K562 (cell line): Measurements from ENCODE around the gene ANGEL2. TPM values are rescaled to one million over a fixed set of nuclear protein-coding genes. Genes with fewer than 3 reads are reported as not detected.

Source experiments
- ATAC-seq: fragments of 200-7000 bp; cut with Tn5 transposase; 3 replicates; pipeline ENCODE4 v1.9.1; 2020; ENCODE audit warnings: moderate library complexity
- BruUV-seq: library from RNA; stranded (reverse); fragments of 400-500 nt; replicated peaks from 2 replicates; lab custom pipeline; 2021; lab: Mats Ljungman, UMichigan
- CTCF ChIA-PET: fragments of 300-600 bp; formaldehyde crosslinking; extraction: SDS; loops from one replicate; lab custom pipeline; 2021; ENCODE audit warnings: low intra/inter-chr PET ratio; lab: Yijun Ruan, JAX
- POLR2A ChIA-PET: fragments of 300-600, 350-650 bp; sonication (Branson Sonifier 250); formaldehyde crosslinking; extraction: SDS; loops from one replicate; lab custom pipeline; 2021; ENCODE audit warnings: antibody characterized with exemption, inconsistent platforms; lab: Yijun Ruan, JAX
- DNase-seq, 4 experiments: peaks; one replicate each; pipeline versions ENCODE4 v3.0.0 to v3.0.0-alpha.2; 2011 to 2018; ENCODE audit warnings: low spot score in 3 of 4, mixed read lengths in 3 of 4; ENCODE audit errors: extremely low read depth in 1 of 4
- FAIRE-seq: peaks from 2 replicates; lab custom pipeline; 2011; peaks lifted over from hg19 to GRCh38; lab: Jason Lieb, UNC
- H2AFZ ChIP-seq: 2 replicates; pipeline ENCODE4 v1.6.0; 2011; ENCODE audit warnings: low read depth, low read length, control low read depth, inconsistent platforms
- H3K27ac ChIP-seq: fragments of 200-600 bp; 3 replicates; pipeline ENCODE4 v1.8.0; 2011; ENCODE audit warnings: low read depth, mild to moderate bottlenecking, control low read depth, inconsistent platforms, low read length, moderate library complexity, mixed read lengths; ENCODE audit errors: extremely low read depth
- H3K27me3 ChIP-seq, 2 experiments: fragments of 300-600 bp in 1 of 2; 2 replicates in 1 of 2; 3 replicates in 1 of 2; pipeline versions ENCODE4 v1.6.0 to v1.8.0; 2011; ENCODE audit warnings: inconsistent platforms in 2 of 2, low read length in 2 of 2, mild to moderate bottlenecking in 1 of 2, mixed read lengths in 1 of 2, moderate library complexity in 1 of 2; ENCODE audit not compliant: control insufficient read depth in 2 of 2, insufficient read depth in 2 of 2
- H3K36me3 ChIP-seq: fragments of 300-600 bp; 3 replicates; pipeline ENCODE4 v1.8.0; 2011; ENCODE audit warnings: mild to moderate bottlenecking, low read length, inconsistent platforms; ENCODE audit not compliant: control insufficient read depth, insufficient read depth
- H3K4me1 ChIP-seq, 2 experiments: fragments of 200-600 bp in 1 of 2; replicated peaks in 1 of 2; 2 replicates in 1 of 2; 3 replicates in 1 of 2; pipeline versions ENCODE4 v1.5.1 to v1.8.0; 2011; ENCODE audit warnings: inconsistent platforms in 2 of 2, low read length in 2 of 2, mild to moderate bottlenecking in 1 of 2, mixed read lengths in 1 of 2, moderate library complexity in 1 of 2; ENCODE audit not compliant: control insufficient read depth in 2 of 2, insufficient read depth in 2 of 2
- H3K4me2 ChIP-seq: 2 replicates; pipeline ENCODE4 v1.6.1; 2011; ENCODE audit warnings: low read length, control low read depth, inconsistent platforms, mixed read lengths; ENCODE audit not compliant: insufficient read depth
- H3K4me3 ChIP-seq: fragments of 200-600 bp; sonication (generic), shearing (Covaris generic); 2 replicates; pipeline ENCODE4 v1.5.1; 2016; ENCODE audit warnings: control low read depth, inconsistent platforms
- H3K79me2 ChIP-seq: fragments of 200-600 bp; 3 replicates; pipeline ENCODE4 v1.8.0; 2011; ENCODE audit warnings: low read length, inconsistent platforms; ENCODE audit not compliant: control insufficient read depth, insufficient read depth
- H3K9ac ChIP-seq, 2 experiments: 2 replicates each; pipeline versions ENCODE4 v1.6.0 to v1.6.1; 2011; ENCODE audit warnings: low read depth in 2 of 2, low read length in 2 of 2, control low read depth in 1 of 2, inconsistent platforms in 1 of 2, mild to moderate bottlenecking in 1 of 2, mixed read lengths in 1 of 2; ENCODE audit not compliant: insufficient read depth in 1 of 2
- H3K9me1 ChIP-seq: one replicate; pipeline ENCODE4 v1.6.0; 2011; ENCODE audit warnings: inconsistent platforms, mild to moderate bottlenecking, low read length, moderate library complexity; ENCODE audit not compliant: control insufficient read depth, insufficient read depth
- H3K9me3 ChIP-seq: replicated peaks from 2 replicates; pipeline ENCODE4 v1.5.1; 2011; ENCODE audit warnings: low read depth, low read length, inconsistent platforms; ENCODE audit not compliant: control insufficient read depth, insufficient read depth
- H4K20me1 ChIP-seq: replicated peaks from 2 replicates; pipeline ENCODE4 v1.6.1; 2011; ENCODE audit warnings: low read length, inconsistent platforms, mixed read lengths; ENCODE audit not compliant: control insufficient read depth, insufficient read depth
- ZNF316 ChIP-seq: fragments of 450-650 bp; IDR thresholded peaks from 2 replicates; pipeline ENCODE4 v1.6.1; 2016
- ZNF41 ChIP-seq: fragments of 250-450 bp; sonication (Bioruptor Pico); conservative IDR thresholded peaks from 2 replicates; pipeline ENCODE4 v1.4.0; 2020; ENCODE audit warnings: mild to moderate bottlenecking
- ZNF644 ChIP-seq: fragments of 200-800 bp; sonication (Bioruptor generic); IDR thresholded peaks from 2 replicates; pipeline ENCODE4 v1.6.1; 2016; ENCODE audit warnings: low read depth, missing genetic modification characterization, missing compliant biosample characterization
- WGBS: fragments of 100-300 bp; shearing (Covaris generic); methylation state at CpG from one replicate; pipeline ENCODE4 v1.1.6; 2016; ENCODE audit warnings: low coverage, mixed read lengths; ENCODE audit not compliant: insufficient coverage; ENCODE audit errors: missing lambda C conversion rate; 5-methylcytosine and 5-hydroxymethylcytosine counted together
- in situ Hi-C: fragments of 300-500 bp; cut with MboI; formaldehyde crosslinking; loops from 4 replicates; pipeline ENCODE4 v1.15.0; 2018; ENCODE audit warnings: inconsistent platforms, mixed read lengths
- intact Hi-C: fragments of 100-400 bp; cut with micrococcal nuclease; formaldehyde crosslinking; loops from 2 replicates; pipeline ENCODE4 v1.14.2; 2022
- polyA plus RNA-seq, 8 experiments: library from polyadenylated mRNA; depleted of rRNA in 4 of 8; stranded (reverse) in 5 of 8; unstranded in 3 of 8; fragments of >200 nt; fragmentation: Nextera tagmentation in 2 of 8; fragmentation: Illumina TruSeq in 1 of 8; extraction: Ambion mirVana in 2 of 8; extraction: Trizol in 1 of 8; gene quantifications; 2 replicates each; pipeline versions ENCODE4 v1.2.1 to v1.2.3, GENCODE V29; 2011 to 2014; ENCODE audit warnings: inconsistent platforms in 1 of 8, missing spikeins in 1 of 8
- total RNA-seq, 7 experiments: library from RNA; depleted of rRNA in 6 of 7; stranded (reverse); fragments of >200 nt in 6 of 7; fragmentation: Illumina TruSeq in 2 of 7; extraction: Trizol in 2 of 7; gene quantifications; 2 replicates each; pipeline versions ENCODE4 v1.2.1 to v1.2.3, GENCODE V29; 2011 to 2021; ENCODE audit warnings: low replicate concordance in 1 of 7

ANGEL2 gene
- total and polyA plus RNA-seq, 9 of the 15 experiments (the other 6 are each of a cell fraction or from before 2014, with no cell fraction given): 6.8 to 34.6 (median 26.2) TPM

DNA sequence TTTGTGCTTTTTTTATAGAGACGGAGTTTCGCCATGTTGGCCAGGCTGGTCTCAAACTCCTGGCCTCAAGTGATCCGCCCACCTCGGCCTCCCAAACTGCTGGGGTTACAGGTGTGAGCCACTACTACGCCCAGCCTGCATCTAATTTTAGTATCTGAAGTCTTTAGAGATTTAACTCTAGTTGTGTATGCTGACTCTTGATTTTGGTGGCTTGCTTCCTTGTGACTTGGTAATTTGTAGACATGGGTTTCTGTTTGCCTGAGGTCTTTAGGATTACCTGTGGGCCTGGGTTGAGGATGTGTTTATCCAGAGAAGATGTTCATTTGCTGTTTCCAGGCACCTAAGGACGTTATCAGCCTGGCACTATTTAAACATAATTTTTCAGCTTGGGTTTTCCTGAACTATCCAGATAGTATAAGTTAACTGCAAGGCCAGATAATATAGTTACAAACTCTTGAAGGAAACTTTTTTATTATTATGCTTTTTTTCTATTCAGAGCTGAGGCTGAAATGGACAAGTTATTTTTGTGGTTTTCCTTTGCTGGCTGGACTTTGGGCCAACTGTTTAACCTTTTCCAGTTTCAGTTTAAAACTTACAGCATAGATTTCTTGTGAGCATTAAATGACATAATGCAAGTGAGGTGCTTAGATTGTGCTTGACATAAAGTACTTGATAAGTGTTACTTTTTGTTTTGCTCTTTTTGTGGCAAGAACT is 72.8 kb downstream of the ANGEL2 start:
- BruUV-seq: no TSS peak
- TF ChIP-seq ZNF644 (tag) (no peak), ZNF41 (CRISPR knock-in tag) (peak; percentile 93), ZNF316 (0 out of 2 replicates have a peak, but pooled peaks have one; percentile 26)
- TF ChIP-seq, all 486 proteins: peak for 2

More for the DNA sequence above, 72.8 kb downstream of the ANGEL2 start:
- H3K4me2 ChIP-seq: no peak overlapping the region
- no peaks in the 10 kb centered on the region for H3K79me2 ChIP-seq
- H3K27ac ChIP-seq: no peak overlapping the region
- ATAC-seq: no peak
- DNase-seq: no peak
- FAIRE-seq: no peak
- H2AFZ ChIP-seq: no peak overlapping the region
- H3K27me3 ChIP-seq: peaks cover 15% of the 10 kb centered on the region in 2 experiments; a peak in 4 of 5 replicates
- H3K9me3 ChIP-seq: no peaks in the 10 kb centered on the region
- intact Hi-C loops (no loop called here), in situ Hi-C loops (no loop called here)
- no peaks in the 10 kb centered on the region for H3K9me1 ChIP-seq
- ChIA-PET CTCF (interaction anchor here (0.6 kb wide), 1 partner anchor 194 kb away, joined by 5 read pairs; no protein-coding TSS in a partner anchor), POLR2A (interaction anchor here (0.6 kb wide), 1 partner anchor 17 kb away, joined by 3 read pairs; no protein-coding TSS in a partner anchor)
- no peak overlapping the region for H3K9ac ChIP-seq
- no peaks in the 10 kb centered on the region for H4K20me1 ChIP-seq
- WGBS: 23% methylated on average over 6 of the region's 6 CpGs
- no peaks in the 10 kb centered on the region for H3K36me3 ChIP-seq
- peaks cover 0 to 3% of the 10 kb centered on the region in 2 experiments; a peak in 1 of 5 replicates for H3K4me1 ChIP-seq
- no peak overlapping the region for H3K4me3 ChIP-seq

Other genes with a start within 250 kb of the ANGEL2 start
- 52.7 and 56.0 TPM in 2 replicates for gene NSL1, start 224.1 kb downstream of the ANGEL2 start, total RNA-seq (2014; rRNA removed)
- gene NSL1, start 224.1 kb downstream of the ANGEL2 start, total RNA-seq (2014; rRNA removed; fragmentation: Illumina TruSeq; extraction: Trizol): 54.8 and 58.5 TPM in 2 replicates
- 51.9 and 53.5 TPM in 2 replicates for gene NSL1, start 224.1 kb downstream of the ANGEL2 start, total RNA-seq (2015; rRNA removed; fragmentation: Illumina TruSeq; extraction: Trizol)
- gene NSL1, start 224.1 kb downstream of the ANGEL2 start, total RNA-seq (2021): 59.1 and 65.4 TPM in 2 replicates
- gene NSL1, start 224.1 kb downstream of the ANGEL2 start, polyA plus RNA-seq (2011; rRNA removed): 52.3 and 79.7 TPM in 2 replicates
- gene NSL1, start 224.1 kb downstream of the ANGEL2 start, polyA plus RNA-seq (2014; fragmentation: Illumina TruSeq; extraction: Trizol): 57.7 and 63.6 TPM in 2 replicates
- gene NSL1, start 224.1 kb downstream of the ANGEL2 start, polyA plus RNA-seq (2014; fragmentation: Nextera tagmentation; extraction: Ambion mirVana): 100 to 1,000 TPM in 1 of 2 experiments, 10 to 100 TPM in 1; 85.9 to 105 TPM
- 74.0 and 108 TPM in 2 replicates for gene NSL1, start 224.1 kb downstream of the ANGEL2 start, polyA plus RNA-seq (2014; rRNA removed)
- 18.3 and 19.0 TPM in 2 replicates for gene TATDN3, start 224.0 kb downstream of the ANGEL2 start, total RNA-seq (2014; rRNA removed)
- 33.3 and 41.3 TPM in 2 replicates for gene TATDN3, start 224.0 kb downstream of the ANGEL2 start, total RNA-seq (2014; rRNA removed; fragmentation: Illumina TruSeq; extraction: Trizol)
- 20.1 and 21.3 TPM in 2 replicates for gene TATDN3, start 224.0 kb downstream of the ANGEL2 start, total RNA-seq (2015; rRNA removed; fragmentation: Illumina TruSeq; extraction: Trizol)
- gene TATDN3, start 224.0 kb downstream of the ANGEL2 start, total RNA-seq (2021): 24.5 and 28.2 TPM in 2 replicates
- 35.0 and 46.9 TPM in 2 replicates for gene TATDN3, start 224.0 kb downstream of the ANGEL2 start, polyA plus RNA-seq (2011; rRNA removed)
- gene TATDN3, start 224.0 kb downstream of the ANGEL2 start, polyA plus RNA-seq (2014; fragmentation: Illumina TruSeq; extraction: Trizol): 22.8 and 26.8 TPM in 2 replicates
- 10 to 100 TPM; 68.1 to 79.9 TPM for gene TATDN3, start 224.0 kb downstream of the ANGEL2 start, polyA plus RNA-seq (2014; fragmentation: Nextera tagmentation; extraction: Ambion mirVana)
- gene TATDN3, start 224.0 kb downstream of the ANGEL2 start, polyA plus RNA-seq (2014; rRNA removed): 25.0 and 25.2 TPM in 2 replicates
- not detected in 2 replicates for gene SPATA45, start 168.2 kb downstream of the ANGEL2 start, total RNA-seq (2014; rRNA removed)
- not detected in 2 replicates for gene SPATA45, start 168.2 kb downstream of the ANGEL2 start, total RNA-seq (2014; rRNA removed; fragmentation: Illumina TruSeq; extraction: Trizol)
- not detected in 2 replicates for gene SPATA45, start 168.2 kb downstream of the ANGEL2 start, total RNA-seq (2015; rRNA removed; fragmentation: Illumina TruSeq; extraction: Trizol)
- not detected in 2 replicates for gene SPATA45, start 168.2 kb downstream of the ANGEL2 start, total RNA-seq (2021)
- gene SPATA45, start 168.2 kb downstream of the ANGEL2 start, polyA plus RNA-seq (2011; rRNA removed): 0.18 TPM in 1 of 2 replicates, not detected in the other
- gene SPATA45, start 168.2 kb downstream of the ANGEL2 start, polyA plus RNA-seq (2014; fragmentation: Illumina TruSeq; extraction: Trizol): not detected in 2 replicates
- not detected for gene SPATA45, start 168.2 kb downstream of the ANGEL2 start, polyA plus RNA-seq (2014; fragmentation: Nextera tagmentation; extraction: Ambion mirVana)
- not detected in 2 replicates for gene SPATA45, start 168.2 kb downstream of the ANGEL2 start, polyA plus RNA-seq (2014; rRNA removed)
- 7.0 and 9.7 TPM in 2 replicates for gene FLVCR1, start 157.6 kb downstream of the ANGEL2 start, total RNA-seq (2014; rRNA removed)
- 17.2 and 19.7 TPM in 2 replicates for gene FLVCR1, start 157.6 kb downstream of the ANGEL2 start, total RNA-seq (2014; rRNA removed; fragmentation: Illumina TruSeq; extraction: Trizol)
- gene FLVCR1, start 157.6 kb downstream of the ANGEL2 start, total RNA-seq (2015; rRNA removed; fragmentation: Illumina TruSeq; extraction: Trizol): 12.7 and 15.0 TPM in 2 replicates
- gene FLVCR1, start 157.6 kb downstream of the ANGEL2 start, total RNA-seq (2021): 12.7 and 13.4 TPM in 2 replicates
- 18.0 and 19.0 TPM in 2 replicates for gene FLVCR1, start 157.6 kb downstream of the ANGEL2 start, polyA plus RNA-seq (2011; rRNA removed)
- gene FLVCR1, start 157.6 kb downstream of the ANGEL2 start, polyA plus RNA-seq (2014; fragmentation: Illumina TruSeq; extraction: Trizol): 11.8 and 12.5 TPM in 2 replicates
- gene FLVCR1, start 157.6 kb downstream of the ANGEL2 start, polyA plus RNA-seq (2014; fragmentation: Nextera tagmentation; extraction: Ambion mirVana): 1 to 10 TPM; 5.2 to 5.6 TPM
- 7.4 and 9.0 TPM in 2 replicates for gene FLVCR1, start 157.6 kb downstream of the ANGEL2 start, polyA plus RNA-seq (2014; rRNA removed)
- 0.09 TPM in 1 of 2 replicates, not detected in the other for gene VASH2, start 65.3 kb downstream of the ANGEL2 start, total RNA-seq (2014; rRNA removed)
- 0.06 and 0.11 TPM in 2 replicates for gene VASH2, start 65.3 kb downstream of the ANGEL2 start, total RNA-seq (2014; rRNA removed; fragmentation: Illumina TruSeq; extraction: Trizol)
- gene VASH2, start 65.3 kb downstream of the ANGEL2 start, total RNA-seq (2015; rRNA removed; fragmentation: Illumina TruSeq; extraction: Trizol): not detected in 2 replicates
- 0.13 and 0.40 TPM in 2 replicates for gene VASH2, start 65.3 kb downstream of the ANGEL2 start, total RNA-seq (2021)
- gene VASH2, start 65.3 kb downstream of the ANGEL2 start, polyA plus RNA-seq (2011; rRNA removed): 0.03 and 0.07 TPM in 2 replicates
- 0.04 and 0.07 TPM in 2 replicates for gene VASH2, start 65.3 kb downstream of the ANGEL2 start, polyA plus RNA-seq (2014; fragmentation: Illumina TruSeq; extraction: Trizol)
- under 1 TPM; 0.06 to 0.14 TPM for gene VASH2, start 65.3 kb downstream of the ANGEL2 start, polyA plus RNA-seq (2014; fragmentation: Nextera tagmentation; extraction: Ambion mirVana)
- gene VASH2, start 65.3 kb downstream of the ANGEL2 start, polyA plus RNA-seq (2014; rRNA removed): 0.05 and 0.11 TPM in 2 replicates
- 22.0 and 23.6 TPM in 2 replicates for gene RPS6KC1, start 35.4 kb upstream of the ANGEL2 start, total RNA-seq (2014; rRNA removed)
- 33.2 and 36.7 TPM in 2 replicates for gene RPS6KC1, start 35.4 kb upstream of the ANGEL2 start, total RNA-seq (2014; rRNA removed; fragmentation: Illumina TruSeq; extraction: Trizol)
- 30.5 and 34.6 TPM in 2 replicates for gene RPS6KC1, start 35.4 kb upstream of the ANGEL2 start, total RNA-seq (2015; rRNA removed; fragmentation: Illumina TruSeq; extraction: Trizol)
- gene RPS6KC1, start 35.4 kb upstream of the ANGEL2 start, total RNA-seq (2021): 20.0 and 22.0 TPM in 2 replicates
- gene RPS6KC1, start 35.4 kb upstream of the ANGEL2 start, polyA plus RNA-seq (2011; rRNA removed): 22.1 and 32.8 TPM in 2 replicates
- gene RPS6KC1, start 35.4 kb upstream of the ANGEL2 start, polyA plus RNA-seq (2014; fragmentation: Illumina TruSeq; extraction: Trizol): 17.0 and 20.9 TPM in 2 replicates
- gene RPS6KC1, start 35.4 kb upstream of the ANGEL2 start, polyA plus RNA-seq (2014; fragmentation: Nextera tagmentation; extraction: Ambion mirVana): 1 to 10 TPM; 4.3 to 7.6 TPM
- gene RPS6KC1, start 35.4 kb upstream of the ANGEL2 start, polyA plus RNA-seq (2014; rRNA removed): 15.5 and 16.4 TPM in 2 replicates